ENCODE data around the gene SMARCC1.
"Not testable (repeated sequence)": the region's sequence is repeated elsewhere in the genome, so short reads cannot be mapped to it uniquely, and the experiment has no call there.

Gene SMARCC1

DNA sequence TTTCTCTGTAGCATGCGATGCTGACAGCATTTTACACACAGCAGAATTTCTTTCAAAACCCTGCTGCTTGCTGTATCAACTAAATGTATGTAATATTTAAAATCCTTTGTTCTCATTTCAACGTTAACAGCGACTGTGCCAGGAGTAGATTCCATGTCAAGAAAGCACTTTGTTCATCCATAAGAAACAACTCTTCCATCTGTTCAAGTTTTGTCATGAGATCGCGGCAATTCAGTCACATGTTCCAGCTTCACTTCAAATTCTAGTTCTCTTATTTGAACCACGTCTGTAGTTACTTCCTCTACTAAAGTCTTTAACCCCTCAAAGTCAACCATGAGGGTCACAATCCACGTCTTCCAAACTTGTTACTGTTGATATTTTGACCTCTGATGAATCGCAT lies 50.6 kb downstream of the SMARCC1 start:
- Histone ChIP-seq H3K9me3 (ENCODE audit: insufficient read depth, low read length) (no peaks in the 10 kb centered on the region), H2AFZ (ENCODE audit: low read depth, low read length) (no peak overlapping the region), H3K36me3 (replicated peaks; ENCODE audit: low read depth, low read length) (peaks cover 79% of the 10 kb centered on the region), H3K27me3 (ENCODE audit: low read depth, low read length) (no peaks in the 10 kb centered on the region), H3K79me2 (ENCODE audit: low read length) (peaks cover 51% of the 10 kb centered on the region), H4K20me1 (ENCODE audit: insufficient read depth, low read length) (peaks cover 8% of the 10 kb centered on the region; the same call in 1 of the 2 replicates), H3K4me1 (ENCODE audit: low read length) (peaks cover 12% of the 10 kb centered on the region), H3K27ac (ENCODE audit: low read length) (0 out of 2 replicates have a peak overlapping the region, but pooled peaks have one; percentile 2), H3K9ac (ENCODE audit: low read length) (no peak overlapping the region), H3K4me2 (ENCODE audit: low read length) (no peak overlapping the region), H3K4me3 (ENCODE audit: low read length) (no peak overlapping the region)
- TF ChIP-seq, protein P1, sequence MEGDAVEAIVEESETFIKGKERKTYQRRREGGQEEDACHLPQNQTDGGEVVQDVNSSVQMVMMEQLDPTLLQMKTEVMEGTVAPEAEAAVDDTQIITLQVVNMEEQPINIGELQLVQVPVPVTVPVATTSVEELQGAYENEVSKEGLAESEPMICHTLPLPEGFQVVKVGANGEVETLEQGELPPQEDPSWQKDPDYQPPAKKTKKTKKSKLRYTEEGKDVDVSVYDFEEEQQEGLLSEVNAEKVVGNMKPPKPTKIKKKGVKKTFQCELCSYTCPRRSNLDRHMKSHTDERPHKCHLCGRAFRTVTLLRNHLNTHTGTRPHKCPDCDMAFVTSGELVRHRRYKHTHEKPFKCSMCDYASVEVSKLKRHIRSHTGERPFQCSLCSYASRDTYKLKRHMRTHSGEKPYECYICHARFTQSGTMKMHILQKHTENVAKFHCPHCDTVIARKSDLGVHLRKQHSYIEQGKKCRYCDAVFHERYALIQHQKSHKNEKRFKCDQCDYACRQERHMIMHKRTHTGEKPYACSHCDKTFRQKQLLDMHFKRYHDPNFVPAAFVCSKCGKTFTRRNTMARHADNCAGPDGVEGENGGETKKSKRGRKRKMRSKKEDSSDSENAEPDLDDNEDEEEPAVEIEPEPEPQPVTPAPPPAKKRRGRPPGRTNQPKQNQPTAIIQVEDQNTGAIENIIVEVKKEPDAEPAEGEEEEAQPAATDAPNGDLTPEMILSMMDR (IDR thresholded peaks at IDR 0.05; ENCODE audit: low read depth, low read length): no peak
- no peak for TF ChIP-seq EZH2phosphoT487 (IDR thresholded peaks at IDR 0.05; ENCODE audit: low read depth)

DNA sequence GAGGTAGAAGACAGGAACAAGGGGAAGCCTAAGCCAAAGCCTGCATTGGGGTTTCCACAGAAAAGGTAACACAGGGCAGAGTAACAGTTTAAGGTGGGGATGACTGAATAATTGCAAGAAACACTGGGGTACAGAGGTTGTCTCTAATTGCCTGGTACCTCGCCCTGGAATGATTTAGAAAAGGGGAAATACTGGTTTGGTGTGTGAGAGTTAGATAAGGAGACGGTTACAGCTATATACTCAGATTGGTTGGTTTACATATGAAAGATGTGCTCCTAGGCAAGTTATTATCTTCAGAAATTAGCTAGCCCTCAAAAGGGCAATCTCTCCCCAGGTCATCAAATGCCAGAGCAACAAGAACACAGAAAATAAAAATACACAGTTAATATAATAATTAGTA lies 58.8 kb downstream of the SMARCC1 start:
- Histone ChIP-seq H3K79me2 (ENCODE audit: low read length) (peaks cover 45% of the 10 kb centered on the region), H3K4me2 (ENCODE audit: low read length) (no peak overlapping the region), H3K27ac (ENCODE audit: low read length) (no peak overlapping the region), H3K27me3 (ENCODE audit: low read depth, low read length) (no peaks in the 10 kb centered on the region), H3K9me3 (ENCODE audit: insufficient read depth, low read length) (no peaks in the 10 kb centered on the region), H2AFZ (ENCODE audit: low read depth, low read length) (no peak overlapping the region), H3K4me1 (ENCODE audit: low read length) (no peaks in the 10 kb centered on the region), H3K36me3 (replicated peaks; ENCODE audit: low read depth, low read length) (peaks cover 46% of the 10 kb centered on the region), H4K20me1 (ENCODE audit: insufficient read depth, low read length) (0 out of 2 replicates have a peak, but pooled peaks cover 6% of the 10 kb centered on the region), H3K4me3 (ENCODE audit: low read length) (no peak overlapping the region), H3K9ac (ENCODE audit: low read length) (no peak overlapping the region)
- TF ChIP-seq, protein P1 (IDR thresholded peaks at IDR 0.05; ENCODE audit: low read depth, low read length): no peak
- no peak for TF ChIP-seq EZH2phosphoT487 (IDR thresholded peaks at IDR 0.05; ENCODE audit: low read depth)

DNA sequence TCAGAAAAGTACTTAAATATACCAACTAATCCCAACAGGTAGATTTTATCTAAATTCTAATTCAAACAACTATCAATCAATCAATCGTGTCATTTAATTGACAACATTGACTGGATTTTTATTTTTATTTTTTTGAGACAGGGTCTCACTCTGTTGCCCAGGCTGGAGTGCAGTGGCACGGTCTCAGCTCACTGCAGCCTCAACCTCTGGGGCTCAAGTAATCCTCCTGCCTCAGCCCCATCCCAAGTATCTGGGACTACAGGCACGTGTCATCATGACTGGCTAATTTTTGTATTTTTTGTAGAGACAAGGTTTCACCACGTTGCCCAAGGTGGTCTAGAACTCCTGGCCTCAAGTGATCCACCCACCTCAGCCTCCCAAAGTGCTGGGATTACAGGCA lies 64.2 kb downstream of the SMARCC1 start:
- not testable (repeated sequence) for H2AFZ ChIP-seq (ENCODE audit: low read depth, low read length); H3K27me3 ChIP-seq (ENCODE audit: low read depth, low read length); H3K4me2 ChIP-seq (ENCODE audit: low read length); H3K9ac ChIP-seq (ENCODE audit: low read length); H3K27ac ChIP-seq (ENCODE audit: low read length); H4K20me1 ChIP-seq (ENCODE audit: insufficient read depth, low read length); H3K4me1 ChIP-seq (ENCODE audit: low read length); H3K4me3 ChIP-seq (ENCODE audit: low read length); H3K9me3 ChIP-seq (ENCODE audit: insufficient read depth, low read length)
- Histone ChIP-seq H3K36me3 (replicated peaks; ENCODE audit: low read depth, low read length) (peaks cover 43% of the 10 kb centered on the region), H3K79me2 (ENCODE audit: low read length) (peaks cover 42% of the 10 kb centered on the region)

DNA sequence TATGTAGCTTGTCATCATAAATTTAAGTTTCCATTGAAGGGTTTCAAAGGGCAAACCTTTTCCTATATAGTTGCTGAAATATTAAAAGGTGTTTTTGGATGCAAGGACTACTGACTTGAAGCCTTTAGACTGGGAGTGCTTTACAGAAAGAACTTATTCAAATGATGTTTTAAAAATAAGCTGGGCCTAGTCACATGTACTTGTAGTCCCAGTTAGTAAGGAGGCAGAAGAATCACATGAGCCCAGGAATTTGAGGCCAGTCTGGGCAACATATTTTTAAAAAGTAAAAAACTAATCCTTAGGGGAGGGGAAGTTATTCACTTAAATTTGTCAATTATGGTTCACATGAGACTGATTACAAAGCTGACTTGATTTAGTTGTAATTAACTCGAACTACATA lies 65.0 kb downstream of the SMARCC1 start:
- Histone ChIP-seq H3K4me2 (ENCODE audit: low read length) (no peak overlapping the region), H3K9ac (ENCODE audit: low read length) (no peak overlapping the region), H3K4me1 (ENCODE audit: low read length) (no peaks in the 10 kb centered on the region), H3K4me3 (ENCODE audit: low read length) (no peak overlapping the region), H2AFZ (ENCODE audit: low read depth, low read length) (no peak overlapping the region), H3K79me2 (ENCODE audit: low read length) (peaks cover 40% of the 10 kb centered on the region), H3K27ac (ENCODE audit: low read length) (no peak overlapping the region), H3K27me3 (ENCODE audit: low read depth, low read length) (no peaks in the 10 kb centered on the region), H3K36me3 (replicated peaks; ENCODE audit: low read depth, low read length) (peaks cover 47% of the 10 kb centered on the region), H3K9me3 (ENCODE audit: insufficient read depth, low read length) (no peaks in the 10 kb centered on the region), H4K20me1 (ENCODE audit: insufficient read depth, low read length) (peaks cover 5% of the 10 kb centered on the region; the same call in 1 of the 2 replicates)
- no peak for TF ChIP-seq EZH2phosphoT487 (IDR thresholded peaks at IDR 0.05; ENCODE audit: low read depth)
- TF ChIP-seq, protein P1 (IDR thresholded peaks at IDR 0.05; ENCODE audit: low read depth, low read length): no peak

DNA sequence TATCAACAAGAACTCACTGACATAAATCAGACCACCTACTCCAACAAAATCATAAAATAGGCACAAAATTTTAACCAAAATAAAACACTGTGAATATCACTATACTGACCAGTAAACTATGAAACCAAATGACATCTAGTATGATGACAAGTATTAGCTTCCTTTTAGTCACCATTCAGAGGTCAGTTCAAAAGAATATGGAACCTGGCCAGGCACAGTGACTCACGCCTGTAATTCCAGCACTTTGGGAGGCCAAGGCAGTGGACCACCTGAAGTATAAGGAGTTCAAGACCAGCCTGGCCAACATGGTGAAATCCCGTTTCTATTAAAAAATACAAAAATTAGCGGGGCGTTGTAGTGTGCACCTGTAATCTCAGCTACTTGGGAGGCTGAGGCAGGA lies 65.8 kb downstream of the SMARCC1 start:
- Histone ChIP-seq H3K9me3 (ENCODE audit: insufficient read depth, low read length) (no peaks in the 10 kb centered on the region), H4K20me1 (ENCODE audit: insufficient read depth, low read length) (peaks cover 5% of the 10 kb centered on the region; the same call in 1 of the 2 replicates), H3K4me2 (ENCODE audit: low read length) (no peak overlapping the region), H3K27me3 (ENCODE audit: low read depth, low read length) (no peaks in the 10 kb centered on the region), H3K9ac (ENCODE audit: low read length) (no peak overlapping the region), H2AFZ (ENCODE audit: low read depth, low read length) (no peak overlapping the region), H3K4me1 (ENCODE audit: low read length) (no peaks in the 10 kb centered on the region), H3K4me3 (ENCODE audit: low read length) (no peak overlapping the region), H3K36me3 (replicated peaks; ENCODE audit: low read depth, low read length) (peaks cover 48% of the 10 kb centered on the region), H3K27ac (ENCODE audit: low read length) (no peak overlapping the region), H3K79me2 (ENCODE audit: low read length) (peaks cover 44% of the 10 kb centered on the region)
- TF ChIP-seq, protein P1 (IDR thresholded peaks at IDR 0.05; ENCODE audit: low read depth, low read length): no peak
- no peak for TF ChIP-seq EZH2phosphoT487 (IDR thresholded peaks at IDR 0.05; ENCODE audit: low read depth)

Data from OCI-LY3 (cell line).